Esophagus muscularis mucosa (tissue), 4 donors: Measurements from ENCODE around the gene VEPH1.

Source experiments
- EP300 ChIP-seq: sonication (generic); formaldehyde crosslinking; IDR thresholded peaks from one replicate; pipeline ENCODE4 v1.6.1; 2017; ENCODE audit warnings: antibody characterized with exemption
- POLR2A ChIP-seq: fragments of 450-650 bp; IDR thresholded peaks from one replicate; pipeline ENCODE4 v1.6.1; 2017; ENCODE audit warnings: antibody characterized with exemption, moderate library complexity, mild to moderate bottlenecking, low read depth
- POLR2AphosphoS5 ChIP-seq, 2 donors: sonication (generic); formaldehyde crosslinking; IDR thresholded peaks; one replicate each; pipeline ENCODE4 v1.6.1; 2017; ENCODE audit warnings: antibody characterized with exemption in 2 of 2
- TF ChIP-seq, protein P1 (sequence below), 3 experiments: fragments of 200-600 bp in 2 of 3; fragments of 450-650 bp in 1 of 3; sonication (generic) in 2 of 3; IDR thresholded peaks; one replicate each; pipeline ENCODE4 v1.5.1; 2017 to 2019; ENCODE audit warnings: antibody characterized with exemption in 3 of 3, mild to moderate bottlenecking in 2 of 3, moderate library complexity in 1 of 3

DNA sequence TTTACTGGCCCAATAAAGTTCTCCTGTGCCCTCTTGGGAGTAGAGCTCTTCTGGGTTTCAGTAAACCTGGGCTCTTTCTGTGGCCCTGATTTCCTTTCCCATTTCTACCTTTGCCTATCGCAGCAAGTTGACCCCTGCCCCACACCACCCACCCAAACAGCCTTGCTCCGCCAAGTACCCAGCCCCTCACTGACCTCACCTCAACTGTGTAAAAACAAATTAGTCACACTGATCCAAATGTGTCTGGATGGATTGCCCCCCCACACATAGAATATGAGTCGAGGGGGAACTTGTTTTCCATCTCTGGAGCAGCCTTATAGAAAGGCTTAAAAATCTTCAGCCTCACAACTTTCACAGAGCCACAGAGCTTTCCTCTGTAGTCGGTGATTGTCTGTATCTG, 28.6 kb upstream of the VEPH1 start:
- TF ChIP-seq, protein P1, sequence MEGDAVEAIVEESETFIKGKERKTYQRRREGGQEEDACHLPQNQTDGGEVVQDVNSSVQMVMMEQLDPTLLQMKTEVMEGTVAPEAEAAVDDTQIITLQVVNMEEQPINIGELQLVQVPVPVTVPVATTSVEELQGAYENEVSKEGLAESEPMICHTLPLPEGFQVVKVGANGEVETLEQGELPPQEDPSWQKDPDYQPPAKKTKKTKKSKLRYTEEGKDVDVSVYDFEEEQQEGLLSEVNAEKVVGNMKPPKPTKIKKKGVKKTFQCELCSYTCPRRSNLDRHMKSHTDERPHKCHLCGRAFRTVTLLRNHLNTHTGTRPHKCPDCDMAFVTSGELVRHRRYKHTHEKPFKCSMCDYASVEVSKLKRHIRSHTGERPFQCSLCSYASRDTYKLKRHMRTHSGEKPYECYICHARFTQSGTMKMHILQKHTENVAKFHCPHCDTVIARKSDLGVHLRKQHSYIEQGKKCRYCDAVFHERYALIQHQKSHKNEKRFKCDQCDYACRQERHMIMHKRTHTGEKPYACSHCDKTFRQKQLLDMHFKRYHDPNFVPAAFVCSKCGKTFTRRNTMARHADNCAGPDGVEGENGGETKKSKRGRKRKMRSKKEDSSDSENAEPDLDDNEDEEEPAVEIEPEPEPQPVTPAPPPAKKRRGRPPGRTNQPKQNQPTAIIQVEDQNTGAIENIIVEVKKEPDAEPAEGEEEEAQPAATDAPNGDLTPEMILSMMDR (IDR thresholded peaks at IDR 0.05) = no peak
- no peak for TF ChIP-seq POLR2A
- no peak for TF ChIP-seq EP300
- TF ChIP-seq POLR2AphosphoS5 (IDR thresholded peaks at IDR 0.05) = no peak
